Esophagus muscularis mucosa (tissue), 4 donors: Measurements from ENCODE around the gene B3GNT5.

ENCODE experiments used
- EP300 ChIP-seq: sonication (generic); formaldehyde crosslinking; IDR thresholded peaks from one replicate; pipeline ENCODE4 v1.6.1; 2017; ENCODE audit warnings: antibody characterized with exemption
- POLR2A ChIP-seq: fragments of 450-650 bp; IDR thresholded peaks from one replicate; pipeline ENCODE4 v1.6.1; 2017; ENCODE audit warnings: antibody characterized with exemption, moderate library complexity, mild to moderate bottlenecking, low read depth
- TF ChIP-seq, protein P1 (sequence below), 3 experiments: fragments of 200-600 bp in 2 of 3; fragments of 450-650 bp in 1 of 3; sonication (generic) in 2 of 3; IDR thresholded peaks; one replicate each; pipeline ENCODE4 v1.5.1; 2017 to 2019; ENCODE audit warnings: antibody characterized with exemption in 3 of 3, mild to moderate bottlenecking in 2 of 3, moderate library complexity in 1 of 3

DNA sequence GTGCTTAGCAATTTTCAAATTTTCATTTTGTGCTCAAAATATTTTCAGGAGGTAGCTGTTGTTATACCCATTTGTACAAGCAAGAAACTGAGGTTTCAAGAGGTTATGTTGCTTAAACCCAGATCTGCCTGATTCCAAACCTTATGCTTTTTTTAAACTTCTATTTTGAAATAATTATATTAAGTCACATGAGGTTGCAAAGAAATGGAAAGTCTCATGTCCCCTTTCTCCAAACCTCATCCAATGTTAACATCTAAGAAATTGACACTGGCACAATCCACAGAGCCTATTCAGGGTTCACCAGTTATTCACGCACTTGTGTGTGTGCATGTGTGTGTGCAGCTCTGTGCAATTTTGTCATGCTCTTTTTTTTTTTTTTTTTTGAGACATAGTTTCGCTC is 35.1 kb downstream of the B3GNT5 start:
- TF ChIP-seq, protein P1, sequence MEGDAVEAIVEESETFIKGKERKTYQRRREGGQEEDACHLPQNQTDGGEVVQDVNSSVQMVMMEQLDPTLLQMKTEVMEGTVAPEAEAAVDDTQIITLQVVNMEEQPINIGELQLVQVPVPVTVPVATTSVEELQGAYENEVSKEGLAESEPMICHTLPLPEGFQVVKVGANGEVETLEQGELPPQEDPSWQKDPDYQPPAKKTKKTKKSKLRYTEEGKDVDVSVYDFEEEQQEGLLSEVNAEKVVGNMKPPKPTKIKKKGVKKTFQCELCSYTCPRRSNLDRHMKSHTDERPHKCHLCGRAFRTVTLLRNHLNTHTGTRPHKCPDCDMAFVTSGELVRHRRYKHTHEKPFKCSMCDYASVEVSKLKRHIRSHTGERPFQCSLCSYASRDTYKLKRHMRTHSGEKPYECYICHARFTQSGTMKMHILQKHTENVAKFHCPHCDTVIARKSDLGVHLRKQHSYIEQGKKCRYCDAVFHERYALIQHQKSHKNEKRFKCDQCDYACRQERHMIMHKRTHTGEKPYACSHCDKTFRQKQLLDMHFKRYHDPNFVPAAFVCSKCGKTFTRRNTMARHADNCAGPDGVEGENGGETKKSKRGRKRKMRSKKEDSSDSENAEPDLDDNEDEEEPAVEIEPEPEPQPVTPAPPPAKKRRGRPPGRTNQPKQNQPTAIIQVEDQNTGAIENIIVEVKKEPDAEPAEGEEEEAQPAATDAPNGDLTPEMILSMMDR (IDR thresholded peaks at IDR 0.05): no peak
- TF ChIP-seq EP300: no peak
- TF ChIP-seq POLR2A: no peak
